ENCODE measurements around the gene QKI.

- TF ChIP-seq GATA3 (IDR thresholded peaks at IDR 0.05; ENCODE audit: low read depth, low read length) = no peak
- no peak for TF ChIP-seq GATA2 (IDR thresholded peaks at IDR 0.05; ENCODE audit: low read depth, low read length)
Measured at GRCh38 chr6:163529605-163530004, 115.1 kb downstream of the QKI start.

Data from SH-SY5Y (cell line).